HG03135 (cell line): ENCODE measurements around the gene KRTAP10-4.
"Not testable (repeated sequence)": the region's sequence is repeated elsewhere in the genome, so short reads cannot be mapped to it uniquely, and the experiment has no call there.

ENCODE experiments used
- ATAC-seq: cut with Tn5 transposase; IDR thresholded peaks from one replicate; pipeline ENCODE4 v1.9.1; 2021; ENCODE audit warnings: mild to moderate bottlenecking, moderate library complexity; ENCODE audit not compliant: unreplicated experiment

KRTAP10-4 gene

DNA sequence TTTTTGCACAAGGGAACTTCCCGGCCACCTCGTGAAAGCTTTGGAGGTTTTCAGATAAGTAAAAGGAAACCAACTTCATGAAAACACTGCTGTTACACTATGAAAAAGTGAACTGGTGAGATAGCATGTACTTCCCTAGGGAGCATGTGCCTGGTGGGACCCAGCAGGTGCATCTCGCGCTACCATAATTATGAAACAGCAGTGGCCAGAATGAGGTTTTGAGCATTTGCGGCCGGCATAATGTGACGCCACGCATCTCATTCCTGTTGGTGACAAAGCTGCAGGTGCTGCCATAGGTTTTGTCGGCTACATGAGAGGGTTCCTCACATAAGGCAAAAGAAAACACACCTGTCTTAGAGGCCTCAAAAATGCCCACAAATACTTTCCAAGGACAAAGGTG is 16.6 kb upstream of the KRTAP10-4 start:
- ATAC-seq = no peak

DNA sequence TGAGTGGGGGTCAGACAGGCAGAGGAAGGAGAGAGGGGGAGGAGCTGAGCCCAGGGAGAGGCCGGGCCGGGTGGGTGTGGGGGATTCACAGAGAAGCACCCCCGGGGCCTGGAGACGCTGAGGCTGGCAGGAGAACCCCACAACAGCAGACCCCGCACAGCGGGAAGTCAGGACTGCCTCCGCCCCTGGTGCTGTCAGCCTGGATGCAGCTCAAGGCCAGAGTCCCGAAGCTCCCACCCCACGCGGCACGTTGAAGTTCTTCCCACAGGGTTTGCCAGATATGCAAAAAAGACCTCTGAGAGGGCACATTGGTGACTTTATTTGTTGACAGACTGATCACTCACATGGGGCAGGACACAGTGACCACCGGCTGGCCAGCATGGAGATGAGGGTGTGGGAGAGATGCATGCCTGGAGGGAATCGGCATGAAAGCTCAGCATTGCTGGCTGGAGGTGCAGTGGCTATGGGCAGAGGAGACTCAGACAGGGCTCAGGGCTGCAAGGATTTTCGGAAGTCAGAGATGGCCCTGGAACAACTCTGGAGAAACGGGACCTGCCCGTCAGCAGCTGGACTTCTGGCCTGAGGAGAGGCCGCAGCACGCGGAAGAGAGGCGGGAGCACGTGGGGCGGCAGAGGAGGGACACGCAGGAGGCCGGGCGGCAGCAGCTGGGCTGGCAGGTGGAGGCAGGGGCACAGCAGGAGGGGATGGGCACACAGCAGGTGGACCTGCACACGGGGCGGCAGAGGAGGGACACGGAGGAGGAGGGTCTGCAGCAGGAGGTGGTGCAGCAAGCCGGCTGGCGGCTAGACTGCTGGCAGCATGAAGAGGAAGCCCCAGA is 15.8 kb upstream of the KRTAP10-4 start:
- no peak for ATAC-seq

DNA sequence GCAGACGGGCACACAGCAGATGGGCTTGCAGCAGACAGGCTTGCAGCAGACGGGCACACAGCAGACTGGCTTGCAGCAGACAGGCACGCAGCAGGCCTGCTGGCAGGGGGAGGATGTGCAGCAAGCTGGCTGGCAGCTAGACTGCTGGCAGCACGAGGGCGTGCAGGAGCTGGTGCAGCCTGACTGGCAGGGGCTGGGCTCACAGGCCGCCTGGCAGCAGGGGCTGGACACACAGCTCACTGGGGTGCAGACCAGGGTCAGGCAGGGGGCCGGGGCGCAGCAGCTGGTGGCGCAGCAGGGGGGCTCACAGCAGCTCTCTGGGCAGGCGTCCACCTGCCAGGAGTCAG is 15.2 kb upstream of the KRTAP10-4 start:
- ATAC-seq = not testable (repeated sequence)

DNA sequence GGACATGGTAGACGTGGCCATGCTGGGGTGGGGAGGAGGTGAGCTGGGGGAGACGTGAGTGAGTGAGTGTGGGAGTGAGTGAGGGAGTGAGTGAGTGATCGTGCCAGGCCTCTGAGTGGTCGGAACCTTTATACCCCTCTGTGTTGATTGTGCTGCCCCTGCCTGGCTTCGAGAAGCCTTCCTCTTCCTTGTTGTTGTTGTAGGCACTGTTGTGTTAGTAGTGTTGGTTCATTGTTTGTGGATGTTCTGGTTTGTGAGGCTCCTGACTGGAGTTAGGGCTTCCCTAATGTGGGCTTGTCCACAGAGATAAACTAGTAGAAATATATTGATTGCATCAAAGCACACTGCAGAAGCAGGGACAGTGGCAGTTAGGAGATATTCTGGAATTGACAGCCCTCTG is 14.8 kb upstream of the KRTAP10-4 start, which contains the start of gene KRTAP10-3:
Gene KRTAP10-3, minus strand, starts transcription at position 101 of the 400 bp plus-strand sequence. Its CDS starts 80 bp downstream, at position 21.
- ATAC-seq = no peak

DNA sequence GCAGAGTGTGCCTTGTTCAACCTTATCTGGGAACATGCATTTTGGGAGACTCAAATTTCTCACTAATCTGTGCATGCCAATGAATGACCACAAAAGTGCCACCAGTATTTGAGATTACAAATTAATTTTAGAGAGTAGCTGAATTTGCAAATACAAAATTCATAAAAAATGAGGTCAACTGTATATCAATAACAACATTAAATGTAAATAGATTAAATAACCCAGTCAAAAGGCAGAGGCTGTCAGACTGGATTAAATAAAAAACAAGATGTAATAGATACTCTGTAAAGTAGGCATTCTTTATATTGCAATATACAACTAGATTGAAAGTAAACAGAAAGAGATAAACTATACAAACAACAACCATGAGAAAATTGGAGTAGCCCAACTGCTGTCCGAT is 9.4 kb upstream of the KRTAP10-4 start:
- ATAC-seq = no peak

DNA sequence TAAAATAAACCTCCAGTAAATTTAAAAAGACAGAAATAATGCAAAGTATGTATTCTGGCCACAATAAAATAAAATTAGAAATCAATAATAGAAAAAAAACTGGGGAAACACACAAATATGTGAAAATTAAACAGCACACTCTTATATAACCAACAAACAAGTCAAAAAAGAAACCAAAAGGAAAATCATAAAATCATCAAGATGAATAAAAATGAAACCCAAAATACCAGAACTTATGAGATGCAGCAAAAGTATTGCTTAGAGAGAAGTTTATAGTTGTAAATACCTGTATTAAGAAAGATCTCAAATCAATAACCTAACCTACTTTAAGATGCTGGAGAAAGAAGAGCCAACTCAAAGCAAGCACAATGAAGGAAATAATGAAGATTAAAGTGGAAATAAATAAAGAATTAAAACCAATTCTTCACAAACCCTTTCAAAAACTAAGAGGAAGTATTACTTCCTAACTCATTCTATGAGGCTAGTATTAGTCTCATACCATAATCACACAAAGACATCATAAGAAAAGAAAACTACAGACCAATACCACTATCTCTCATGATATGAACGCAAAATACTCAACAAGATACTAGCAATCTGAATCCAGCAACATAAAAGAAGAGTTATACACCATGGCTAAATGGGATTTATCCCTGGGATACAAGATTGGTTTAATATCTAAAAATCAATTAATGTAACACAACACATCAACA is 8.5 kb upstream of the KRTAP10-4 start:
- no peak for ATAC-seq

DNA sequence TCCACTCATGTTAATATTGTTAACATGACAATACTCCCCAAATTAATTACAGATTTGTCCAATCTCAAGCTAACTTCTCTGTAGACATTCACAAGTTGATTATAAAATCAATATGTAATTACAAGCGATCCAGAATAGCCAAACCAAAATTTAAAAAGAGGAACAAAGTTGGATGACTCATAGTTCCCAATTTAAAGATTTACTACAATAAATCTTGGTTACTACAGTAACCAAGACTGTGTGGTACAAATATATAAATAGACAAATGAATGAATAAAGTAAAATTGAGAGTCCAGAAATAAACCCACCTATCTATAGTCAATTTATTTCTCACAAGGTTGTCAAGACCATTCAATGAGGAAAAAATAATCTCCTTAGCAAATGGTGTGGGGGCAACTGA is 7.1 kb upstream of the KRTAP10-4 start:
- ATAC-seq = no peak

DNA sequence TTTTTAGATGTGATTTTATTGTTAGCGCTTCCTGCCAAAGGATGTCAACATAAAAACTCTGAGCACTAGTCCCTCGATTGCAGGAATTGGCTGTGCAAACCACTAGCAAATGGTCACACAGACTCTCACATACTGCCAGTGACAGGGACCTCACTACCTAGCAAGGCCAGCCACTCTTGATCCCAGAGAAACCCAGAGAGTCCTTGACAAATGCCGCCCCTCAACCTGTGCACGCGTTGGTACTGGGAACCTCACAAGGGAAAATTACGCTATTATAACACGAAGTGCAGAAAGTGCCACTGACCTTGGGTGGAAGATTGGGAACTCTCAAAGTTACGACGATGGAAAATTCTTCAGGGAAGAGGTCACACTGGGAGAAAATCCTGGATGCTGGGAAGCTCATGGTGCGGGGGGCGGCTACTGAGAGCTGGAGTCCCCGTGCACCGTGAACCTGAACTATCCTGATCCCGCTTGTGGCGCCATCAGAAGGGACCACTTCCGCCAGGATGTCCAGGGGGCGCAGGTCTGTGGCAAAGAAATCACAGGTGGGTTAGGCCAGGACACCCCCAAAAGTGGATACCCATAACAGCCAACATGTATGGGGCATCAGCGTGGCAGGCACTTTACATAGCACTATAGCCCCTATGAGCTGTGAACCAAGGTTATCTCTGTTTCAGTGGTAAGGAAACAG is 5.9 kb upstream of the KRTAP10-4 start:
- no peak for ATAC-seq

DNA sequence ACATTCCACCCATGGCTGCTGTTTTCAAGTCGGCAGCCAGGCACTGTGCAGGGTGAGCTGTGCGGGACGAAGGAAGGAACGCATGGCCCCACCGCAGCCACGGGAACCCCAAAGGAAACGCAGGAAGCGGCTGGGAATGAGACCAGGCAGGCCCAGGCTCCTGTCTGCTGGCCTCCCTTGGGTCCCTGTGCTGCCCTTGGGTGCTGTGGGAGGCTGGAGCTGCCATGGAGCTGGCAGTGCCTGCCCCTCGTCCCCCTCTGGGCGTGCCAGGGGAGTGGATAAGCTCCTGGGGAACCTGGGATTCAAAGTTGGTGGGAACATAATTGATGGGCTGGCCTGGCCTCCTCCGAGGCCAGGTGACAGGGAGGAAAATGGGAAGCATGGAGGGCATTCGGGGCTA is 5.3 kb upstream of the KRTAP10-4 start:
- ATAC-seq = no peak

DNA sequence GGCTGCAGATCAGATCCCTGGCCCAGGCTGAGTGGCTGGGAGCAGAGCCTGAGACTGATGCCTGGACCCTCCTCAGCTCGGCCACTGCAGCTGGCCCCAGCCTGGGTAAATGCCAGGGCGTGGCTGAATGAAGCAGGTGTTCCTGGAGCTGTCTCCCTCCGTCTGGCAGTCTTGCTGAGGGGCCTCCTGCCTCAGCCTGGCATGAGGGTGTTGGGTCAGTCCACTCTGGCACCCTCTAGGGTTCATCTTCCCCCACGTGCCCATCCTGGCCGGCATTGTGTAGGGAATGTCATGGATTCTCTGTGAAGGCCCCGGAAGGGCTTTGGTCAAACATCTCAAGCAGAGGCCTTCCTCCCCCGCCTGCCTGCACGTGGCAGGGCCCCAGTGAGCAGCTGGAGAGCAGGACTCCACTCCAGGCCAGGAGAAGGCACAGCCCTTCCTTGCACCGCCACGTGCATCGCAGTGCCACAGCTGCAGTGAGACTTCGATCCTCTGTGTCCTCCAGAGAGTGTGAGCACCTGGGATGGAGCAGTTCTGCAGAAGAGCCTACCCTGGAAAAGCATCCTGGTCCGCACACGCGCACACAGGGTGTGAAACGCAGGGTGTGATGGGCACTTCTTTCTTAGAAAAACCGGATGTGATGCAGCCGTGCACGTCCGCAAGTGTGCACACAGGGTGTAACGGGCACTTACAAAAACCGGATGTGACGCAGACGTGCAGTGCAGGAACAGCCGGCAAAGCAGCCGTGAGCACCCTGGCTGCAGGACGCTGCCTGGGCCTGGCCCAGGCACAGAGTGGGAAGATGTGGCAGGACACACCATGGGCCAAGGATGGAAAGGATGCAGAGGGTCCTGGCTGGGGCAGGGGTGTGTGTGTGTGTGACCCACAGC is 4.6 kb upstream of the KRTAP10-4 start:
- no peak for ATAC-seq

DNA sequence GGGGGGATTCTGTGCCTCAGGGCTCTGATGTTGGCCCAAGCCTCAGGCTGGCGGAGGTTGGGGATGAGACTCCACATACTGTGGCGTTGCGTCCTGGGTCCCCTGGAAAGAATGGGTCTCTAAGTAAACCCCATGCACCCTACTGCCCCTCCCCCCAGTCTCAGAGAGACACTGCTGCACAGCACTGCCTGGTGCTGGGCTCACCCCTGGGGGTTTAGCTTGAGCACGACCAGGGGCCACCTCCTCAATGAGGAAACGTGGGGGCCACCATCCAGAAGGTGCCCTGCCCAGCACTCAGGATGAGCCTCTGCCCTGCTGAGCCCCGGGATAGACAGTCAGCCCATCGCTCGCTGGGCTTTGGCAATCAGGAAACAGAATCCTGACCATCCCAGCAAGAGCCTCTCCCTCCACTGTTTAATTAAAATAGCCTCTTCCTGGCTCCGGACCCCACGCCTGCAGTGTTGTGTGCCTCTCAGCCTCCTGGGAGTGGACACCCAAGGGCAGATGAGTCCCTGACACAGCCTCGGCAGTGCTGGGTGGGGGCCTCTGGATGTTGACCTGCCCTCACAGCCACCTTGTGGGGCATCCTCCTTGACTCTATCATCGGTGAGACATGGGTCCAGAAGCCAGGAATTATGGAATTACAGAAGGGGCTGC is 3.5 kb upstream of the KRTAP10-4 start:
- no peak for ATAC-seq

DNA sequence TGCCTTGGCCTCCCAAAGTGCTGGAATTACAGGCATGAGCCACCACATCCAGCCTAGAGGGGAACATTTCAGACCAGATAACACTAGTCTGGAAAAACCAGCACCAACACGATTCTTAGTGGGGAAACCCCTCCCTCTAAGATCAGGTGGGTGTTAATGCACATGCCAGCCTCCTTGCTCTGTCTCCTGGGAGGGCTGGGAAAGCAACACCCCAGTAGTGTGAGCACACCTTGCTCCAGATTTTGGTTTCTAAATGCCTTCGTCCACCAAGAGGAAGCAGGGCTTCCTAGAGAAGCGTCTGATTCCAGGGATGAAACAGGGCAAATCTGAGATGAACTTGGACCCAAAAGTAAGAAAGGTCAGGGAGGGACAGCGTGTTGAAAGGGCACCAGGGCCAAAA is 2.2 kb upstream of the KRTAP10-4 start:
- ATAC-seq = no peak

DNA sequence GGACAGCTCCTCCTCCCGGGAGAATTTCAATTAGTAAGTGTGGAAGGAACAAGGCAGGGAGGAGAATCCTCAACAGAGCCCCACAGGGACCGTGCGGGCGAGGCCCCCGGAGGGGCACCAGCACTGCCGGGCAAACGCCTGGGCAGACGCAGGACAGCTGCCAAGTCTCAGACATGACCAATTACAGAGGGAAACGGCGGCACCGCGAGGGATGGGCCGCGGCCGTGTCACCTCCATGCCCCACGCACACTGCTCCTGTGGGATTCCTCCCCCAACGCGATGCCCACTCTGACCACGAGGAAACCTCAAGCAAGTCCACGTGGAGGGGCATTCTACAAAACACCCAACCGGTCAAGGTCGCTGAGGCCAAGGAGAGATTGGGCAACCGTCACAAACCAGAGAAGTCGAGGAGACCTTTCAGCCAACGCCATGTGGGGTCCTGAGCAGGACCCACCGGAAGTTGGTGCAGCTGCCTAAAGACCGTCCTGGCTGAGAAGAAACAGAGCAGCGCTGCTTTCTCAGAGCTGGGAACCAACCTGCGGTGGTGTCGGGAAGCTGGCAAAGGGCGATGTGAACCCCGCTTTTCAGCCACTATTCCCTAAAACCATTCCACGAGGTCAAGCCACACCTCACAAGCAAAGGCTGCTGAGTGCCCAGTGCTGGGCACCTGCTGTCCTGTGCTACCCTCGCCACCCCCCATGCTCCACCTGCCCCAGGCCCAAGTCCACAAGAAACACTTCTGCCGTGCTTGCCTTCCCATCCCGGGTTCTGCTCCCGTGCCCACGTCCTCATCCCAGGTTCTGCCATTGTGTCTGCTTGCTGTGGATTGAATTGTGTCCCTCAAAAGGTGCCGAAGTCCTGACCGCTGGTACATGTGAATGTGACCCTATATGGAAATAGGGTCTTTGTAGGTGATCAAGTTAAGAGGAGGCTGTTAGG is 1.4 kb upstream of the KRTAP10-4 start:
- no peak for ATAC-seq

DNA sequence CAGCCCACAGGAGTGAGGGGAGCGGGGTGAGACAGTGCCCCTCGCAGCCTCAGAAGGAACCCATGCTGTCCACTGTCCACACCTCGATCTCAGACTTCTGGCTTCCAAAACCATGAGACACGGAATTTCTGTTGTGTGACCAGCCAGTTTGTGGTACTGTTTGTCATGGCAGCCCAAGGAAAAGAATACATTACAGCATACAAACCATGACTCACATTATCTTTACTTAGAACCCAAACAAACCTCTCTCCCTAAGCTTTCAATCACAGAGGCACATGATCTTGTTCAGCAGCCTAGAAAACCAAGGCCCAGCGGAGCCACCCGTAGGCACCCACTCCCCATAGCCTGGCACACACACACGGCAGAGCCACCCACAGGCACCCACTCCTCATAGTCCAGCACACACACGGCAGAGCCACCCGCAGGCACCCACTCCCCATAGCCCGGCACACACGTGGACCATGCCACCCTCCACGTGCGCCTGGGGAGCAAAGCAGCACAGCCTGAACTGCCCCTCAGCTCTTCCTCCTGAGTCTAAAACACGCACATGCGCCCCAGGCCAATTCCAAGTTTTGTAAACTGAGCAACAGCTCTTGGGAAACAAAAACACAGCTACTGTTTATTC is 458 bp upstream of the KRTAP10-4 start:
- ATAC-seq = no peak

DNA sequence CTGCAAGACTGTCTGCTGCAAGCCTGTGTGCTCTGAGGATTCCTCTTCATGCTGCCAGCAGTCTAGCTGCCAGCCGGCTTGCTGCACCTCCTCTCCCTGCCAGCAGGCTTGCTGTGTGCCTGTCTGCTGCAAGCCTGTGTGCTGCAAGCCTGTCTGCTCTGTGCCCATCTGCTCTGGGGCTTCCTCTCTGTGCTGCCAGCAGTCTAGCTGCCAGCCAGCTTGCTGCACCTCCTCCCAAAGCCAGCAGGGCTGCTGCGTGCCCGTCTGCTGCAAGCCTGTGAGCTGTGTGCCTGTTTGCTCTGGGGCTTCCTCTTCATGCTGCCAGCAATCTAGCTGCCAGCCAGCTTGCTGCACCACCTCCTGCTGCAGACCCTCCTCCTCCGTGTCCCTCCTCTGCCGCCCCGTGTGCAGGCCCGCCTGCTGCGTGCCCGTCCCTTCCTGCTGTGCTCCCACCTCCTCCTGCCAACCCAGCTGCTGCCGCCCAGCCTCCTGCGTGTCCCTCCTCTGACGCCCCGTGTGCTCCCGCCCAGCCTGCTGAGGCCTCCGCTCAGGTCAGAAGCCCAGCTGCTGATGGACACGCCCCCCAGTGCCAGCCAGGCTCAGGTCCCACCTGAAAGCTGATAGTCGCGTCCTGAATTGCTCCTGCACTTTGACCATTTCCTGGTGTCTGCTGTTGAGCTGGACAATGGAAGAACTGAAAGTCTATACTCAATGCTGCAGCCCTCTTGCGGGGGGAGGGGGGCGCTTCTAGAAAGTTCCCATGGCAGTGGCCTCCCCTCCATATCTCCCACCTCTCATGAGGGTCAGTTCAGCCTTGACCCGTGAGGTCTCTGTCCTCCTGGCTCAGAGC is 1.2 kb downstream of the KRTAP10-4 start:
- no peak for ATAC-seq

DNA sequence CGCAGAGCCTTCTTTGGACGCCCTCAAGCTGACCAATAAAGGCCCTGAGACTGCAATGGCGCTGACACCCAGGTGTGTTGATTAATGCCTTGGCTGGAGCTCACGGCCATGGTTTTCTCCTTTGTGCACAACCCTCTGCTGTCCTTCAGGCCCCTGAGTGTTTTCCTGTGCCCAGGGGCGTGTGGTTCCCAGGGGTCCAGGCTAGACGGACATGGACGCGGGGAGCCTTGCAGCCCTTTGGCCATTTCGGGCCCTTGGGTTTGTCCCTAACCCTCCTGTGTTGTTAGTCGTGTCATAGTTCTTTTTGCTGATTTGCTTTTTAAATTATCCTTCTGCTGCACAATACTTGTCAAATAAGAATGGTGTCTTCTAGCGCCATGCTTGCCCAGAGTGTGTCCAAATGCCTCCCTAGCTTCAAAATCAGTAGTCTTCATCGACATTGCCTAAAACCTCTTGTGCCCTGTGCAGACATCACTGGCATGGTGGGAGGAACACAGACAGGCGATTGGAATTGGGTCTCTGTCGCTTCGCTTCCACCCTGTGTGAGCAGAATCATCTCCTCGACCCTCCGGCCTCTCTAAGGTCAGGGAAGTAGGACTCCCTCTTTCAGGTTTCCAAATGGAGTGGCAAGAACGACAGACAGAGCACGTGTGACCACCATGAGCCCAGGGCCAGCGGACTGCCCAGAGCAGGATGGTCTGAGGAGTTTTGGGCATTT is 1.9 kb downstream of the KRTAP10-4 start:
- ATAC-seq = no peak

DNA sequence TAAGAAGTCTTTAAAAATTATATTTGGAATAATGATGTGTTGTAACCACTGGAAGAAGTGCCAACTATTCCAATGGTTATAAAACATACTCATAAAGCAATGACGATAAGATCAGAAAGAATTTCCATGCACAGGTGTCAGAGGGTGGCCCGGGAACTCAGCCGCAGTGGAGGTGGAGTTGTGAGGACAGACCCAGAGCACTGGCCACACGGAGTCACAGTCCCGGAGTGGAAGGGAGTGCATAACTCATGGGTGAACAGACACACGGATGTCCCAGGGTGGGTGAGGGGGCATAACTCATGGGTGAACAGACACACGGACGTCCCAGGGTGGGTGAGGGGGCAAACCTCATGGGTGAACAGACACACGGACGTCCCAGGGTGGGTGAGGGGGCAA is 2.5 kb downstream of the KRTAP10-4 start:
- no peak for ATAC-seq
